Renal pelvis (tissue), 4 donors: ENCODE results near the gene TSPO. TPM values are rescaled to one million over a fixed set of nuclear protein-coding genes. Genes with fewer than 3 reads are reported as not detected.

ENCODE experiments used
- DNase-seq: peaks from one replicate; pipeline ENCODE4 v3.0.0-alpha.2; 2013
- polyA plus RNA-seq, 3 donors: library from polyadenylated mRNA; unstranded; fragments of 120-200 nt; gene quantifications; one replicate each; pipeline ENCODE4 v1.2.1, GENCODE V29; 2013; ENCODE audit not compliant: insufficient read length in 3 of 3

Gene TSPO
- polyA plus RNA-seq, 3 donors = 28.5 to 30.5 (median 30.0) TPM

DNA sequence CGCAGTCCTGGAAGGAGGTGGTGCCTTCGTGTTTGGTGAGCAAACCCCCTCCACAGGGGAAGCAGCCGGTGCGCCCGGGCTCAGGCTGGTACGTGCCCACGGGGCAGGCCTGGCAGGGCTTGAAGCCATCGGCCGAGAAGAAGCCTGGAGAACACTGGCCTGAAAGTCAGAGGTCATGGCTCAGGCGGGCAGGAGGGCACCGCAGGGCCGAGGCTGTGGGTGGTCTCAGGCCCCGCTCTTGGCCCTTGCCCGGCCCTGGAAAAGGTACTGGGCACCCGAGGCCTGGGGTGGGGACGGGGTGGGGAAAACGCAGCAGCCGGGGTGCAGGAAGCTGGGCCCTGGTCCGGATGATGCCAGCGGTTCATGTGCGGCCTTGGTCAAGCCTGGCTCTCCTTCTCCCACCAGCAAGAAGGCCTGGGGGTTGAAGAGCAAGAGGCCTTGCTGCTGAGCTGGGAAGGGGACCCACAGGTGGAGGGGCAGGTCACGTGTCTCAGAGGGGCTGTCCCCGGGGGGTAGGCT, 61.1 kb downstream of the TSPO start:
- no peak for DNase-seq

Other genes starting within 250 kb of the TSPO start
- gene PACSIN2, start 136.4 kb upstream of the TSPO start, polyA plus RNA-seq = 10 to 100 TPM; 69.6 to 70.3 (median 70.3) TPM
- 10 to 100 TPM; 17.7 to 19.8 (median 18.5) TPM for gene TTLL1, start 62.2 kb upstream of the TSPO start, polyA plus RNA-seq
- gene BIK, start 40.8 kb upstream of the TSPO start, polyA plus RNA-seq = 1 to 10 TPM; 1.1 to 1.5 (median 1.2) TPM
- gene MCAT, start 8.2 kb upstream of the TSPO start, polyA plus RNA-seq = 10 to 100 TPM; 25.3 to 29.5 (median 26.7) TPM
- gene TTLL12, start 35.6 kb downstream of the TSPO start, polyA plus RNA-seq = 10 to 100 TPM; 26.1 to 34.6 (median 29.5) TPM
- gene SCUBE1, start 191.8 kb downstream of the TSPO start, polyA plus RNA-seq = 10 to 100 TPM in 1 of 3 donors, 1 to 10 TPM in 2; 4.4 to 11.1 (median 7.9) TPM